ENCODE measurements around the gene DHRS13.
A peak's percentile ranks its signal among the peaks of the same experiment; 100 is the strongest.

The DHRS13 gene

GRCh38 chr17:28907709-28908475 is 5.0 kb upstream of the DHRS13 start:
- TF ChIP-seq CTCF (conservative IDR thresholded peaks at IDR 0.05), result no peak
- TF ChIP-seq ZFX (IDR thresholded peaks at IDR 0.05), result no peak
- peak overlapping the region; percentile 5 for H3K27ac ChIP-seq

GRCh38 chr17:28906706-28907438 is 4.0 kb upstream of the DHRS13 start:
- no peak overlapping the region for H3K27ac ChIP-seq
- no peak for TF ChIP-seq CTCF (conservative IDR thresholded peaks at IDR 0.05)
- no peak for TF ChIP-seq ZFX (IDR thresholded peaks at IDR 0.05)

GRCh38 chr17:28906276-28906675 is 3.4 kb upstream of the DHRS13 start:
- no peak for TF ChIP-seq CTCF (conservative IDR thresholded peaks at IDR 0.05)
- no peak for TF ChIP-seq ZFX (IDR thresholded peaks at IDR 0.05)
- H3K27ac ChIP-seq, result no peak overlapping the region

GRCh38 chr17:28904800-28905199 is 1.9 kb upstream of the DHRS13 start:
- no peak overlapping the region for H3K27ac ChIP-seq
- no peak for TF ChIP-seq CTCF (conservative IDR thresholded peaks at IDR 0.05)
- no peak for TF ChIP-seq ZFX (IDR thresholded peaks at IDR 0.05)

- peak overlapping the region; percentile 95 for H3K27ac ChIP-seq
Observed at GRCh38 chr17:28903546-28903841, 615 bp upstream of the DHRS13 start.

GRCh38 chr17:28901866-28902818 is 737 bp downstream of the DHRS13 start:
- peak overlapping the region; percentile 95 for H3K27ac ChIP-seq
- TF ChIP-seq ZFX (IDR thresholded peaks at IDR 0.05) (no peak; the same call in 1 of the 2 replicates), CTCF (conservative IDR thresholded peaks at IDR 0.05) (no peak)

GRCh38 chr17:28900986-28901726 is 1.7 kb downstream of the DHRS13 start:
- peak overlapping the region; percentile 95; the same call in 1 of the 2 replicates for H3K27ac ChIP-seq
- no peak for TF ChIP-seq ZFX (IDR thresholded peaks at IDR 0.05)

Data from C4-2B (cell line).